ENCODE measurements around the gene CCL26.

DNA sequence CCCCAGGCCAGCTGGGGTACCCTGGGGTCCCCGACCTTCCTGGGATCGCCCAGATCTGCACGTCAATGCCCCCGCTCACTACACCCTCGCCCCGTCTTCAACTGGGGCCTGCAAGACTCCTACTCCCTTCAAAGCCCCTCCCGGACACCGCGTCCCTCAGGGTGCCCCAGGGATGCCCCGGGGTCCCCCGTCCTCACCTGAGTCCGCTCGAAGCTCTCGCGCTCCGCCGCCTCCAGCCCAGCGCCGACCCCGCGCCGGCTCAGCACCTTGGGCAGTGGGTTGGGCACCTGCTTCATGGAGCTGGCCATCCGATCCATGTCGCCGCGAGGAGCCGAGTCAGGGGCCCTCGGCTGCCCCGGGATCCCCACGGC, 33.4 kb downstream of the CCL26 start, which contains the start of gene HIP1:
- TF ChIP-seq POLR2A (IDR thresholded peaks at IDR 0.05), result peak in 1 of 2 donors; percentile 14
- no peak for TF ChIP-seq CTCF (IDR thresholded peaks at IDR 0.05 in 4 of 5, conservative IDR thresholded peaks at IDR 0.05 in 1 of 5)
